ENCODE data around the gene NT5M.

- TF ChIP-seq CTCF (IDR thresholded peaks at IDR 0.05), result no peak
- no peak for TF ChIP-seq POLR2A (IDR thresholded peaks at IDR 0.05)
Observed at GRCh38 chr17:17364338-17364667, 61.1 kb downstream of the NT5M start.
